ENCODE data around the gene LRRC4C. TPM values are rescaled to one million over a fixed set of nuclear protein-coding genes. Genes with fewer than 3 reads are reported as not detected.

Gene LRRC4C
- total RNA-seq, 1 donor from 2014 or later = 2.7 TPM

DNA sequence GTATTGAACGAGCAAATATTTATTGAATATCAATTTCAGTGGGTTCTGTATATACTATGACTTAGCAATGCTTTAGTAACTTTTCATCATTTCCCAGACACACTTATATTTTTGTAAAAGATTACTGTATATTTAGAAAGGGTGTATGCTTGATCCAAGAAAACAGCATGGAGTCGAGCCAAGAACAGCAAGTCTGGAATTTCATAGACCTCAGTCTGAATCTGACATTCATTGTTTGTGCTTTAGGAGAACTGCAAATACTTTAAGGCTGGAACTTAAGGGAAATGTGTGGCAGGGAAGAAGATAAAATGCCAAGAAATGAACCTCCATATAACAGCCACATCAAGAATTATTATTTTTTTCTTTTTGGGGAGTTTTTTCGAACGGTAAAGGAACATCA lies 1156.8 kb downstream of the LRRC4C start:
- H3K79me2 ChIP-seq (ENCODE audit: low read depth) = no peaks in the 10 kb centered on the region
- H3K27ac ChIP-seq = no peak overlapping the region
- H4K20me1 ChIP-seq (ENCODE audit: low read depth) = no peaks in the 10 kb centered on the region
- H3K27me3 ChIP-seq = no peaks in the 10 kb centered on the region
- DNase-seq (ENCODE audit: low spot score) = no peak
- H3K9ac ChIP-seq = no peak overlapping the region
- Mint-ChIP-seq H3K4me1 (peaks cover 3% of the 10 kb centered on the region), H3K27me3 (ENCODE audit: insufficient read depth, low read depth) (no peaks in the 10 kb centered on the region), H3K27ac (no peak overlapping the region), H3K36me3 (no peaks in the 10 kb centered on the region), H3K4me3 (no peak overlapping the region), H3K9me3 (no peaks in the 10 kb centered on the region)
- H3K4me3 ChIP-seq = no peak overlapping the region
- no peaks in the 10 kb centered on the region for H3F3A ChIP-seq (ENCODE audit: low read depth)
- H3K4me1 ChIP-seq = no peaks in the 10 kb centered on the region
- H3K36me3 ChIP-seq = no peaks in the 10 kb centered on the region
- no peaks in the 10 kb centered on the region for H3K9me3 ChIP-seq (ENCODE audit: low read depth)
- H2AFZ ChIP-seq (replicated peaks) = no peak overlapping the region
- H3K4me2 ChIP-seq = no peak overlapping the region
- TF ChIP-seq EZH2phosphoT487 (IDR thresholded peaks at IDR 0.05) (no peak), CTCF (IDR thresholded peaks at IDR 0.05) (no peak), EZH2 (IDR thresholded peaks at IDR 0.05) (no peak)

GRCh38 chr11:40295466-40295865 lies 1164.0 kb downstream of the LRRC4C start:
- no peaks in the 10 kb centered on the region for H3K79me2 ChIP-seq (ENCODE audit: low read depth)
- no peaks in the 10 kb centered on the region for H3K9me3 ChIP-seq (ENCODE audit: low read depth)
- Mint-ChIP-seq H3K4me3 (no peak overlapping the region), H3K36me3 (no peaks in the 10 kb centered on the region), H3K9me3 (no peaks in the 10 kb centered on the region), H3K4me1 (peaks cover 22% of the 10 kb centered on the region), H3K27me3 (ENCODE audit: insufficient read depth, low read depth) (no peaks in the 10 kb centered on the region), H3K27ac (no peak overlapping the region)
- H3K27me3 ChIP-seq = peaks cover 12% of the 10 kb centered on the region
- no peak overlapping the region for H3K4me2 ChIP-seq
- no peaks in the 10 kb centered on the region for H3K36me3 ChIP-seq
- no peak overlapping the region for H3K4me3 ChIP-seq
- H3K4me1 ChIP-seq = no peaks in the 10 kb centered on the region
- no peak overlapping the region for H3K27ac ChIP-seq
- no peak overlapping the region for H2AFZ ChIP-seq (replicated peaks)
- no peak for DNase-seq (ENCODE audit: low spot score)
- TF ChIP-seq CTCF (IDR thresholded peaks at IDR 0.05) = no peak
- TF ChIP-seq EZH2phosphoT487 (IDR thresholded peaks at IDR 0.05) = no peak
- TF ChIP-seq EZH2 (IDR thresholded peaks at IDR 0.05) = no peak
- no peak overlapping the region for H3K9ac ChIP-seq
- no peaks in the 10 kb centered on the region for H4K20me1 ChIP-seq (ENCODE audit: low read depth)
- peaks cover 7% of the 10 kb centered on the region for H3F3A ChIP-seq (ENCODE audit: low read depth)

- peaks cover 29% of the 10 kb centered on the region for H3K4me1 Mint-ChIP-seq
- H3K27me3 Mint-ChIP-seq (ENCODE audit: insufficient read depth, low read depth) = no peaks in the 10 kb centered on the region
Observed at GRCh38 chr11:40294741-40295140, 1164.7 kb downstream of the LRRC4C start.

More at GRCh38 chr11:40294741-40295140, 1164.7 kb downstream of the LRRC4C start:
- H3K27ac Mint-ChIP-seq = peak overlapping the region; percentile 58
- Histone ChIP-seq H3K9ac (no peak overlapping the region), H3K4me1 (peaks cover 4% of the 10 kb centered on the region), H3K79me2 (ENCODE audit: low read depth) (no peaks in the 10 kb centered on the region), H3K4me2 (no peak overlapping the region), H3K4me3 (no peak overlapping the region), H3K9me3 (ENCODE audit: low read depth) (no peaks in the 10 kb centered on the region), H3K27me3 (peaks cover 12% of the 10 kb centered on the region), H4K20me1 (ENCODE audit: low read depth) (no peaks in the 10 kb centered on the region), H3K27ac (no peak overlapping the region), H2AFZ (replicated peaks) (no peak overlapping the region), H3K36me3 (no peaks in the 10 kb centered on the region), H3F3A (ENCODE audit: low read depth) (peaks cover 7% of the 10 kb centered on the region)
- peak overlapping the region; percentile 43 for H3K4me3 Mint-ChIP-seq
- DNase-seq (ENCODE audit: low spot score) = no peak
- H3K9me3 Mint-ChIP-seq = no peaks in the 10 kb centered on the region
- TF ChIP-seq CTCF (IDR thresholded peaks at IDR 0.05) = no peak
- no peak for TF ChIP-seq EZH2 (IDR thresholded peaks at IDR 0.05)
- no peak for TF ChIP-seq EZH2phosphoT487 (IDR thresholded peaks at IDR 0.05)
- no peaks in the 10 kb centered on the region for H3K36me3 Mint-ChIP-seq
